Glomerular visceral epithelial cell (primary cell): ENCODE data around the gene PCGF1.
A peak's percentile ranks its signal among the peaks of the same experiment; 100 is the strongest.
"Not testable (repeated sequence)": the region's sequence is repeated elsewhere in the genome, so short reads cannot be mapped to it uniquely, and the experiment has no call there.

ENCODE experiments used
- DNase-seq: peaks from one replicate; pipeline ENCODE4 v3.0.0-alpha.2; 2016; ENCODE audit errors: extremely low spot score

Gene PCGF1

GRCh38 chr2:74499267-74499939 lies 8.1 kb downstream of the PCGF1 start, which contains the start of gene LBX2:
Gene LBX2 (minus strand): TSS chr2:74499603. CDS start chr2:74499537, 66 bp downstream.
- DNase-seq: no peak

GRCh38 chr2:74498500-74499266 lies 8.8 kb downstream of the PCGF1 start:
- no peak for DNase-seq

GRCh38 chr2:74497777-74498499 lies 9.6 kb downstream of the PCGF1 start:
- no peak for DNase-seq

- DNase-seq: no peak
These were observed 10.3 kb downstream of the PCGF1 start for GRCh38 chr2:74496997-74497776.

- DNase-seq: no peak
These were observed 12.1 kb downstream of the PCGF1 start for GRCh38 chr2:74495440-74495839.

- DNase-seq: no peak
These were observed 13.9 kb downstream of the PCGF1 start for GRCh38 chr2:74493546-74493945.

- DNase-seq: no peak
These were observed 15.6 kb downstream of the PCGF1 start for GRCh38 chr2:74491648-74492544.

GRCh38 chr2:74489906-74490305 lies 17.6 kb downstream of the PCGF1 start:
- DNase-seq: no peak

- DNase-seq: no peak
These were observed 18.6 kb downstream of the PCGF1 start for GRCh38 chr2:74488643-74489481.

GRCh38 chr2:74486141-74486540 lies 21.4 kb downstream of the PCGF1 start:
- DNase-seq: no peak

GRCh38 chr2:74483675-74484164 lies 23.8 kb downstream of the PCGF1 start:
- not testable (repeated sequence) for DNase-seq

- peak; percentile 89 for DNase-seq
These were observed 24.5 kb downstream of the PCGF1 start, which contains the start of the genes CCDC142 and TTC31 for GRCh38 chr2:74482801-74483674. Gene CCDC142 (minus strand): TSS chr2:74482998. CDS start chr2:74482837, 161 bp downstream. Gene TTC31 (plus strand): TSS chr2:74483081. CDS start chr2:74483096, 15 bp downstream.

- no peak for DNase-seq
These were observed 25.3 kb downstream of the PCGF1 start for GRCh38 chr2:74481961-74482800.

GRCh38 chr2:74481431-74481830 lies 26.1 kb downstream of the PCGF1 start:
- no peak for DNase-seq

GRCh38 chr2:74474899-74475298 lies 32.6 kb downstream of the PCGF1 start:
- DNase-seq: no peak

- DNase-seq: no peak
These were observed 33.0 kb downstream of the PCGF1 start for GRCh38 chr2:74474481-74474880.

- DNase-seq: no peak
These were observed 34.6 kb downstream of the PCGF1 start for GRCh38 chr2:74472945-74473258.
